Fibroblast of villous mesenchyme (primary cell): Measurements from ENCODE around the gene GALE. TPM values are rescaled to one million over a fixed set of nuclear protein-coding genes. Genes with fewer than 3 reads are reported as not detected.
"Not testable (repeated sequence)": the region's sequence is repeated elsewhere in the genome, so short reads cannot be mapped to it uniquely, and the experiment has no call there.

ENCODE experiments used
- DNase-seq: peaks from one replicate; pipeline ENCODE4 v3.0.0-alpha.2; 2010; ENCODE audit warnings: low read depth
- H3K4me3 ChIP-seq: 2 replicates; pipeline ENCODE4 v1.5.1; 2011; ENCODE audit warnings: low read depth, mild to moderate bottlenecking, low read length
- CTCF ChIP-seq: IDR thresholded peaks from 2 replicates; pipeline ENCODE4 v1.5.1; 2012; ENCODE audit warnings: low read depth, mild to moderate bottlenecking, low read length; ENCODE audit not compliant: insufficient read depth
- total RNA-seq: library from RNA; depleted of rRNA; stranded (reverse); fragments of >200 nt; gene quantifications from 2 replicates; pipeline ENCODE4 v1.2.3, GENCODE V29; 2012

Gene GALE
- total RNA-seq, 1 donor, result 31.5 TPM

GRCh38 chr1:23791516-23792047 lies 9.0 kb downstream of the GALE start:
- TF ChIP-seq CTCF, result no peak
- DNase-seq, result no peak

GRCh38 chr1:23790696-23791515 lies 9.6 kb downstream of the GALE start, which contains the start of gene LYPLA2:
LYPLA2 (plus strand) TSS chr1:23791145; CDS start chr1:23792683, 1,538 bp downstream.
- DNase-seq, result peak; percentile 92
- TF ChIP-seq CTCF, result no peak
- peak within 1 kb of the TSS; percentile 93 for H3K4me3 ChIP-seq

More at GRCh38 chr1:23791516-23792047, 9.0 kb downstream of the GALE start:
- peak overlapping the region; percentile 93 for H3K4me3 ChIP-seq

GRCh38 chr1:23788695-23789094 lies 11.9 kb downstream of the GALE start:
- DNase-seq, result no peak
- TF ChIP-seq CTCF, result no peak
- H3K4me3 ChIP-seq, result no peak overlapping the region

GRCh38 chr1:23787701-23788100 lies 12.9 kb downstream of the GALE start:
- no peak overlapping the region for H3K4me3 ChIP-seq
- no peak for DNase-seq
- TF ChIP-seq CTCF, result no peak

GRCh38 chr1:23784846-23785245 lies 15.7 kb downstream of the GALE start:
- H3K4me3 ChIP-seq, result no peak overlapping the region
- TF ChIP-seq CTCF, result no peak
- DNase-seq, result no peak

GRCh38 chr1:23783141-23783540 lies 17.4 kb downstream of the GALE start:
- not testable (repeated sequence) for DNase-seq, H3K4me3 ChIP-seq

GRCh38 chr1:23779826-23780371 lies 20.7 kb downstream of the GALE start:
- TF ChIP-seq CTCF, result no peak
- H3K4me3 ChIP-seq, result no peak overlapping the region
- peak; percentile 57 for DNase-seq
